GM19043 (cell line): ENCODE measurements around the gene KCNV2.
"Not testable (repeated sequence)": the region's sequence is repeated elsewhere in the genome, so short reads cannot be mapped to it uniquely, and the experiment has no call there.

Experiments used
- ATAC-seq: cut with Tn5 transposase; IDR thresholded peaks from one replicate; pipeline ENCODE4 v1.9.1; 2021; ENCODE audit warnings: low read depth; ENCODE audit not compliant: unreplicated experiment

KCNV2 gene

DNA sequence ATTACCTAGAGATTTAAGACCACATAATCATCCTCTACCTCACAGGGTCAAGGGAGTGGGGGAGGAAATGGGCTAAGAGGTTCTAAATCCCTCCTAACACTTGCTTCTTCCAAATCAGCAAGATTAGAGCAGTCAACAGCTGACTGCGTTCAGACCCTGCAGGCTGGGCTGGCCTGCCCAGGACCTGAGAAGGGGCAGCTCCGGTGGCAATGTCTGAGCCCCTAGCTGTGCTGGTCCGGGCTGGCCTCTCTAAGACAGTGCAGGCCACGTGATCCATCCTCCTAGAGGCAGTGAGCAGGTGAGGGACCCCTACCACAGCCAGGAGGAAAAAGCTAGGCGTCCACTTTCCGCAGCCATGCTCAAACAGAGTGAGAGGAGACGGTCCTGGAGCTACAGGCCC lies at the start of gene KCNV2:
KCNV2 (plus strand) TSS at position 126 of the 400 bp plus-strand sequence; CDS start at position 356, 230 bp downstream.
- no peak for ATAC-seq

DNA sequence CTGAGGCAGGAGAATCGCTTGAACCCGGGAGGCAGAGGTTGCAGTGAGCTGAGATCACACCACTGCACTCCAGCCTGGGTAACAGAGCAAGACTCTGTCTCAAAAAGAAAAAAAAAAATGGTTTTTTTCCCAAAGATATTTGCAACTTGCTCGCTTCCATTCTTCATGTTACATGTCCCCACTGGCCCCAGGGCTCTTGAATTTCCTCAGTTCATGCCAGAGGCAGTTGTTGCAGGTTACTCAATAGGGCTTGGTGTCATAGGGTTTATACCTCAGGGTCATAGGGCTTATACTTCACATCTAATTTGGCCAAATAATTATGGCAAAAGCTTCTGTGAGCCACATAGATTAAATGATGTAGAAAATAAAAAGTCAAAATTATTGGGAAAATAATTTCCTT lies 44.1 kb upstream of the KCNV2 start:
- no peak for ATAC-seq

GRCh38 chr9:2674141-2674824 lies 43.0 kb upstream of the KCNV2 start:
- no peak for ATAC-seq

DNA sequence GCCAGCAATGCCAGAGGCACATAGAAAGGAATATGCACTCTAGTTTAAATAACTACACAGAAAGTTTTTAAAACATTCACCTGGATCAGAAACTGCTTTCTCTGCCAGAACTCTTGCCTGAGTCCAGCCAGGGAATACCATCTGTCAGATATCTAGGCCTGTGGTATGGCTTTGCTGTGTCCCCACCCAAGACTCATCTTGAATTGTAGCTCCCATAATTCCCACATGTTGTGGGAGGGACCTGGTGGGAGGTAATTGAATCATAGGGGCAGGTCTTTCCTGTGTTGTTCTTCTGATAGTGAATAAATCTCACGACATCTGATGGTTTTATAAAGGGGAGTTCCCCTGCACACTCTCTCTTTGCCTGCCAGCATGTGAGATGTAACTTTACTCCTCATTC lies 41.5 kb upstream of the KCNV2 start:
- no peak for ATAC-seq

DNA sequence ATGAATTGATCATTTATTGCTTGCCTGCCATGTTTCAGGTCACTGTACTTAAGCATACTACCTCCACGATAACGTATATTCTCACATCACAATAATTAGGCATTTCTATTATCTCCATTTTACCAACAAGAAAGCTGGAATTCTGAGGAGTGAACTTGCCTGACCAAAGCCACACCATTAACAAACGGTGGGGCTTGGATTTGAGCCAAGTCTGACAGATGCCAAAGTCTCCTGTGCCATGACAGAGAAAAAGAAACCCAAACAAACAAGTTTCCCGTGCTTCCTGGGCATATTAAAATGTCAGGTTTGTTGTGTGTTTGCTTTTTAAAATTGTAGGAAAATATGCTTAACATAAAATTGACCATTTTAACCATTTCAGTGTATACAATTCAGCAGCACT lies 40.8 kb upstream of the KCNV2 start:
- no peak for ATAC-seq

GRCh38 chr9:2677915-2678889 lies 39.1 kb upstream of the KCNV2 start:
- no peak for ATAC-seq

DNA sequence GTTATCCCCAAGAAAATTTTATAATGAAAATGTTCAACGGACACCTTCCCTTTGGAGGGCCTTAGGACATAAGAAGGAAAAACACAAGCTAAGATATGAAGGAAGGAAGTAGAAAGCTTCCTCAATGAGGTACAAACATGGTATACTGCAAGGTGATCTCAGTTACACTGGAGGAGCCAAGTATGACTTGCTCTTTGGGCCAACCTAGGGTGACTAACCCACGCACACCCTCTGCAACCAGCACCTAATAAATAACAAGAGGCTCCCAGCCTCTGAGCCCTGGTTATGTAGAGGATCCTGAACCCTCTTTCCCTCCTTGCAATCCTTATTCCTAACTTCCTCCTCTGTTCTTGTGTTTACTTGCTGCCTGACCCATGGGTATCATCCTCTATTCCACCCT lies 38.3 kb upstream of the KCNV2 start:
- no peak for ATAC-seq

GRCh38 chr9:2681981-2682380 lies 35.3 kb upstream of the KCNV2 start:
- no peak for ATAC-seq

GRCh38 chr9:2686911-2687310 lies 30.4 kb upstream of the KCNV2 start:
- ATAC-seq: no peak

DNA sequence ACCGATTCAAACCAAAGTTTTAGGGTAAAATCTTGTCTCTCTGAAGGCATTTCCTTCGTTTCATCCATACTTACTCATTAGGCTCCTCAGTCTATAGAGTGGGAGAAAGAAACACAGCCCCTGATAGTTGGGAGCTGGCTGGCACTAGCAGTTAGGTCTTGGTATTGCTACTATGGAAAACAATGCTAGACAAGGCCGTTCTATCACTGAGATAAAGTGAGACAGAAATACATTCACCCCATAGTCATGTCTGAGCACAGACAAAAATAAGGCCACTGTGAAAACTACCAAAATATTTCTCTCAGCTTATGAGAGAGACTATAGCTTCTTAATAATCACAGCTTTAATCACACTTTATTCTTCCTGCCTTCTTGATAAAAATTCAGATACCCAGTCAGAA lies 28.7 kb upstream of the KCNV2 start:
- no peak for ATAC-seq

DNA sequence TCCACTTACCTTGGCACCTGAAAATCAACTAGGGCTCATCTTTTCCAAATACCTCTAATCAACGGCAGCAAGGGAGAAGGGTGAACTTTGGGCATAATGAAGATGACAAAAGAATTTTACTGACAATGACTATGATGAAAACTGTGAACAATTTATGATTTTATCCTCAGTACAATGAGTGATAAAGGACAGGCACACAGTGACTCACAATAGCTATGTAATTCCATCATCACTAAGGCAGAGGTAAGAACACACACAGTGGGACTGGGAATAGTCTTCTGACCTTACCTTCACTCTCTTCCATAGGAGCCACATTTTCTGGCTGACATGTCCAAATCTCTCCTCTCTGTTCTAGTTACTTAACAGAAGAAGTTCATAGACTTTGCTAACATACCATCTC lies 26.1 kb upstream of the KCNV2 start:
- ATAC-seq: no peak

DNA sequence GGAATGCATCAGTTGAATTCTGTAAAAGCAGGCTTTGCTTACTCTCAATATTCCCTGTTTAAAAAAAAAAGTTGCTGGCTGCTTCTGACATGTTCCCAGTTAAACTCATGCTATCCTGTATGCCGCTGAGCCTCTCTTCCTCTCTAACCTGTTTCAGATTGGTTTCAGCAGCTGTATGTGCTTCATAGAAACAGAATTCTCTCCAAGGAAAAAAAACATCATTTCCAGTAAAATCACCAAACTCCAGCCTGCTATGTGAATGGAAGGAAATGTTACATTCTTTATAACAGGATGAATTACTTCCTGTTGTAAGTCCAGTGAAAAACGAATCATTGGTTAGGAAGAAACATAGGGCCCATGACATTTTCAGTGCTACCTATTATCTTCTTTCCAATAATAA lies 25.7 kb upstream of the KCNV2 start:
- no peak for ATAC-seq

DNA sequence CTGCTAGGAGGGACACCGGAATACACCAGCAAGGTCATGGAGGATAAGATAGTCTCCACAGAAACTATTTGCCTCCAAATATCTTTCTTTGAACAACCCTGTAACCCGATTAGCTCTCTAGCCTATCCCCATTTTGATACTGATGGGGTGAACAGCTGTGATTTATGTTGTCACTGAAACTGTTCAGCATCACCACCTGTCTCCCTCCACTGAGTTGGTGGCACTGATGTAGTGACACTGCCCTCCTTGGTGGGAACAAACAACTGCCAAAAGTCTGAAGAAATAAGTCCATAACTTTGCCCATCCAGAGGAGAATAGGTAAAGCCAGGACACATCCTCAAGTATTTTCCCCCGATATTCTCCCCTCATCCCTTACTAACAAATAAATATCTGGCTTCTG lies 24.3 kb upstream of the KCNV2 start:
- no peak for ATAC-seq

DNA sequence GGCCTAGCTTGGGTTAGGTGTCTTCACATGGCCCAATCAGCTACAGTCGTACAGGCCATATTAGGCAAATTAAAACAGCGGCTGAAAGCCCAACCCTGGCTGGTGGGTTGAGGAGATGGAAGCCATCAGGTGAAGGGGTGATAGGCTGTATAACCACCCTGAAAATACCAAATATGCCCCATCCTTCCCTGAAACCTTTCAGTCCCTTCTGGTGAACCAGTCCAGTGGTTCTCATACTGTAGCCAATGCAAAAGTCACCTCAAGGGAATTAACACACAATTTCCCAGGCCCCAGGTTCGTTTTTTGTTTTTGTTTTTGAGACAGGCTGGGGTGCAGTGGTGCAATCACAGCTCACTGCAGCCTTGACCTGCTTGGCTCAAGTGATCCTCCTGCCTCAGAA lies 19.8 kb upstream of the KCNV2 start:
- peak; percentile 98 for ATAC-seq

GRCh38 chr9:2700398-2700797 lies 16.9 kb upstream of the KCNV2 start:
- no peak for ATAC-seq

- ATAC-seq: no peak
These were observed 16.3 kb upstream of the KCNV2 start for GRCh38 chr9:2700909-2701550.

DNA sequence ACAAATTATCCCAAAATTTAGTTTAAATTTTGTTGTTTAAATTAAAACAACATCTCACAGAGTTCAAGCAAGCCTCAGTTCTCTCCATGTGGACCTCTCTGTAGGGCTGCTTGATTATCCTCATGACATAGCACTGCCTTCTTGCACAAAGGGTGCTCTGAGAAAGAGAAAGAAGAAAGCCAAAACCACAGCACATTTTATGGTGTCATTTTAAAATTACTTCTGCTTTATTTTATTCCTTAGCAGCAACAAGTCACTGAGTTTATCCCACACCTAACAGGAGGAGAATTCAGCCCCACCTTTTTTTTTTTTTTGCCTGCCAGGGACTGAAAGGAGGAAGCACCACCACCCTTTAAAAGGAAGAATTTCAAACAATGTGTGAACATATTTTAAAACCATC lies 12.8 kb upstream of the KCNV2 start:
- no peak for ATAC-seq

DNA sequence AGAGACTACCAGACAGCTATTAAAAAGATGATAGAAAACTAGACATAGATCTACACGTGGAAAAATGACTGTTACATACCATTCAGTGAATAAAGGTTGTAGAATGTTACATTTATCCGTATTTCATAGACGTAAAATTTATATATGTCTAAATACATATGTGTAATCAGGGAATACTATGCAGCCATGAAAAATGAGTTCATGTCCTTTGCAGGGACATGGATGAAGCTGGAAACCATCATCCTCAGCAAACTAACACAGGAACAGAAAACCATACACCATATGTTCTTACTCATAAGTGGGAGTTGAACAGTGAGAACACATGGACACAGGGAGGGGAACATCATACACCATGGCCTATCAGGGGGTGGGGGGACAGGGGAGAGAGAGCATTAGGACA lies 10.1 kb upstream of the KCNV2 start:
- ATAC-seq: not testable (repeated sequence)

DNA sequence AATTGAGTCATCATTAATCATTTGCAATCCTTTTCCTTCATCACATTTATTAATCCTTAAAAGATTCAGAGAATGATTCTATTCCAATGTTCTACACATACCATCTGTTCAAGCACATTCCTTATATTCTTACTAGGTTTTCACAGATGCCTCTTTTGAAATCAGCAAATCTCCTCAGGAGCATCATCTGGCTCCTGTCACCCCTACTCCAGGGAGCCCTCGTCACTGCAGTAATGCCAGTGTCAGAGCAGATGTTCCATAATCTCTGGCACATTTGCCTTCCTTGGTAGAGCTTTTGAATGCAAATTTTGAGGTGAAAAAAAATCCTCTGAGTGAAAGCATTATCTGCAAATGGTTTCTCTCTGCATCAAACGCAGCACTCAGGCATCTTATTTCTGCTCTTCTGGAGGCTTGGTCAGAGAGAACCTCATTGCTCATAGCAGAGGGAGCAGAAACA lies 7.6 kb upstream of the KCNV2 start:
- peak; percentile 63 for ATAC-seq

DNA sequence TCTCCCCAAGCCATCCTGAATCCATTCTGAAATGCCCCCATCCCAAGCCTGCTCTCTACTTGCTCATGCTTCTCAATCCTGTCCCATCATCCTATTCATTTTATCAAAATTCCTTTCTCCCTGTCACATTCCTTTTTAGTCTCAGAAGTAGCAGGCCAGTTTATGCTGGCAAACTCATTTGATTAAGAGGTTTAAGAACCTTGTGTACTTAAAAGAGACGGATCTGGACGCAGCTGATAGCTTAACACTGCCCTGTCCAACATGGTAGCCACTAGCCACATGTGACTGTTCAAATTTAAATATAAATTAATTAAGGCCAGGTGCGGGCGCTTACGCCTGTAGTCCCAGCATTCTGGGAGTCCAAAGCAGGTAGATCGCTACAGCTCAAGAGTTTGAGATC lies 5.6 kb upstream of the KCNV2 start:
- ATAC-seq: no peak

DNA sequence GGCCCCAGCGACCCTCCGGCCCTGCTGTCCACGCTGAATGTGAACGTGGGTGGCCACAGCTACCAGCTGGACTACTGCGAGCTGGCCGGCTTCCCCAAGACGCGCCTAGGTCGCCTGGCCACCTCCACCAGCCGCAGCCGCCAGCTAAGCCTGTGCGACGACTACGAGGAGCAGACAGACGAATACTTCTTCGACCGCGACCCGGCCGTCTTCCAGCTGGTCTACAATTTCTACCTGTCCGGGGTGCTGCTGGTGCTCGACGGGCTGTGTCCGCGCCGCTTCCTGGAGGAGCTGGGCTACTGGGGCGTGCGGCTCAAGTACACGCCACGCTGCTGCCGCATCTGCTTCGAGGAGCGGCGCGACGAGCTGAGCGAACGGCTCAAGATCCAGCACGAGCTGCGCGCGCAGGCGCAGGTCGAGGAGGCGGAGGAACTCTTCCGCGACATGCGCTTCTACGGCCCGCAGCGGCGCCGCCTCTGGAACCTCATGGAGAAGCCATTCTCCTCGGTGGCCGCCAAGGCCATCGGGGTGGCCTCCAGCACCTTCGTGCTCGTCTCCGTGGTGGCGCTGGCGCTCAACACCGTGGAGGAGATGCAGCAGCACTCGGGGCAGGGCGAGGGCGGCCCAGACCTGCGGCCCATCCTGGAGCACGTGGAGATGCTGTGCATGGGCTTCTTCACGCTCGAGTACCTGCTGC lies 839 bp downstream of the KCNV2 start:
- no peak for ATAC-seq
